HEK293 (cell line): ENCODE data around the gene PLEKHG4.

Experiments
- CTCF ChIA-PET: fragments of 350-600 bp; formaldehyde crosslinking; extraction: SDS; loops from one replicate; lab custom pipeline; 2021; ENCODE audit warnings: antibody characterized with exemption; lab: Yijun Ruan, JAX
- POLR2A ChIA-PET: fragments of 300-600 bp; formaldehyde crosslinking; extraction: SDS; loops from one replicate; lab custom pipeline; 2020; ENCODE audit warnings: antibody characterized with exemption, inconsistent platforms; lab: Yijun Ruan, JAX
- H3K27ac ChIP-seq: fragments of 200-500 bp; sonication (Bioruptor generic); 2 replicates; pipeline ENCODE4 v1.5.1; 2014; ENCODE audit warnings: low read depth, low read length, control low read depth, inconsistent platforms; ENCODE audit errors: extremely low read depth
- H3K36me3 ChIP-seq, 2 experiments: fragments of 200-500 bp in 1 of 2; sonication (Bioruptor generic) in 1 of 2; 1 replicate in 1 of 2; 2 replicates in 1 of 2; pipeline ENCODE4 v1.5.1; 2014 to 2017; ENCODE audit warnings: inconsistent platforms in 2 of 2, low read length in 2 of 2; ENCODE audit not compliant: control insufficient read depth in 2 of 2, insufficient read depth in 1 of 2
- H3K4me1 ChIP-seq: fragments of 200-500 bp; sonication (Bioruptor generic); 2 replicates; pipeline ENCODE4 v1.5.1; 2014; ENCODE audit warnings: mild to moderate bottlenecking, low read length, inconsistent platforms; ENCODE audit not compliant: control insufficient read depth, insufficient read depth
- H3K4me3 ChIP-seq: 2 replicates; pipeline ENCODE4 v1.5.1; 2011; ENCODE audit warnings: low read depth, mild to moderate bottlenecking, control low read depth, low read length, moderate library complexity
- H3K9me3 ChIP-seq: fragments of 200-500 bp; sonication (Bioruptor generic); 2 replicates; pipeline ENCODE4 v1.5.1; 2014; ENCODE audit warnings: low read depth, low read length, inconsistent platforms; ENCODE audit not compliant: control insufficient read depth, insufficient read depth
- BCL11B ChIP-seq: fragments of 450-650 bp; formaldehyde crosslinking; IDR thresholded peaks from 2 replicates; pipeline ENCODE4 v1.5.1; 2016; ENCODE audit warnings: low read depth, missing biosample characterization, missing genetic modification characterization
- EGR2 ChIP-seq: fragments of 450-650 bp; formaldehyde crosslinking; IDR thresholded peaks from 2 replicates; pipeline ENCODE4 v1.5.1; 2016; ENCODE audit warnings: low read depth, missing biosample characterization, missing genetic modification characterization
- GLI4 ChIP-seq: fragments of 450-650 bp; formaldehyde crosslinking; IDR thresholded peaks from 2 replicates; pipeline ENCODE4 v1.5.1; 2016; ENCODE audit warnings: missing biosample characterization, missing genetic modification characterization
- KLF10 ChIP-seq: fragments of 450-650 bp; IDR thresholded peaks from 2 replicates; pipeline ENCODE4 v1.5.1; 2018; ENCODE audit warnings: missing biosample characterization, mild to moderate bottlenecking, missing genetic modification characterization
- KLF8 ChIP-seq: fragments of 450-650 bp; formaldehyde crosslinking; IDR thresholded peaks from 2 replicates; pipeline ENCODE4 v1.5.1; 2016; ENCODE audit warnings: missing biosample characterization, missing genetic modification characterization
- MZF1 ChIP-seq: fragments of 450-650 bp; formaldehyde crosslinking; IDR thresholded peaks from 2 replicates; pipeline ENCODE4 v1.5.1; 2017; ENCODE audit warnings: missing biosample characterization, missing genetic modification characterization, borderline replicate concordance
- OSR2 ChIP-seq: fragments of 450-650 bp; formaldehyde crosslinking; IDR thresholded peaks from 2 replicates; pipeline ENCODE4 v1.5.1; 2016; ENCODE audit warnings: missing biosample characterization, missing genetic modification characterization
- SCRT2 ChIP-seq: fragments of 450-650 bp; formaldehyde crosslinking; IDR thresholded peaks from 2 replicates; pipeline ENCODE4 v1.5.1; 2016; ENCODE audit warnings: missing biosample characterization, missing genetic modification characterization
- ZBTB8A ChIP-seq: fragments of 450-650 bp; formaldehyde crosslinking; IDR thresholded peaks from 2 replicates; pipeline ENCODE4 v1.5.1; 2016; ENCODE audit warnings: missing biosample characterization, missing genetic modification characterization
- ZEB2 ChIP-seq: fragments of 450-650 bp; formaldehyde crosslinking; IDR thresholded peaks from 2 replicates; pipeline ENCODE4 v1.5.1; 2016; ENCODE audit warnings: missing biosample characterization, missing genetic modification characterization
- ZFHX2 ChIP-seq: fragments of 450-650 bp; formaldehyde crosslinking; conservative IDR thresholded peaks from 2 replicates; pipeline ENCODE4 v1.5.1; 2016; ENCODE audit warnings: missing biosample characterization, missing genetic modification characterization
- ZNF155 ChIP-seq: fragments of 450-650 bp; formaldehyde crosslinking; IDR thresholded peaks from 2 replicates; pipeline ENCODE4 v1.5.1; 2016; ENCODE audit warnings: missing biosample characterization, missing genetic modification characterization
- ZNF211 ChIP-seq: fragments of 450-650 bp; formaldehyde crosslinking; IDR thresholded peaks from 2 replicates; pipeline ENCODE4 v1.5.1; 2016; ENCODE audit warnings: low read depth, missing biosample characterization, missing genetic modification characterization
- ZNF223 ChIP-seq: fragments of 450-650 bp; formaldehyde crosslinking; IDR thresholded peaks from 2 replicates; pipeline ENCODE4 v1.5.1; 2016; ENCODE audit warnings: missing biosample characterization, missing genetic modification characterization
- ZNF335 ChIP-seq: fragments of 450-650 bp; formaldehyde crosslinking; conservative IDR thresholded peaks from 2 replicates; pipeline ENCODE4 v1.5.1; 2016; ENCODE audit warnings: missing biosample characterization, missing genetic modification characterization
- ZNF623 ChIP-seq: fragments of 450-650 bp; formaldehyde crosslinking; IDR thresholded peaks from 2 replicates; pipeline ENCODE4 v1.5.1; 2016; ENCODE audit warnings: missing biosample characterization, missing genetic modification characterization
- ZNF791 ChIP-seq: fragments of 450-650 bp; formaldehyde crosslinking; IDR thresholded peaks from 2 replicates; pipeline ENCODE4 v1.5.1; 2016; ENCODE audit warnings: missing biosample characterization, missing genetic modification characterization
- TF ChIP-seq, protein P1 (sequence below): fragments of 450-650 bp; formaldehyde crosslinking; conservative IDR thresholded peaks from 2 replicates; pipeline ENCODE4 v1.5.1; 2016; ENCODE audit warnings: low read depth, missing biosample characterization, missing genetic modification characterization
- TF ChIP-seq, protein P2 (sequence below): fragments of 450-650 bp; formaldehyde crosslinking; IDR thresholded peaks from 2 replicates; pipeline ENCODE4 v1.5.1; 2016; ENCODE audit warnings: missing biosample characterization, missing genetic modification characterization
- TF ChIP-seq, protein P3 (sequence below): fragments of 450-650 bp; formaldehyde crosslinking; IDR thresholded peaks from 2 replicates; pipeline ENCODE4 v1.5.1; 2016; ENCODE audit warnings: missing biosample characterization, missing genetic modification characterization
- TF ChIP-seq, protein P4 (sequence below): fragments of 450-650 bp; formaldehyde crosslinking; optimal IDR thresholded peaks from 2 replicates; pipeline ENCODE3; 2016; ENCODE audit warnings: missing biosample characterization, mild to moderate bottlenecking, missing genetic modification characterization
- TF ChIP-seq, protein P5 (sequence below): fragments of 450-650 bp; formaldehyde crosslinking; IDR thresholded peaks from 2 replicates; pipeline ENCODE4 v1.5.1; 2016; ENCODE audit warnings: missing biosample characterization, missing genetic modification characterization

PLEKHG4 gene

DNA sequence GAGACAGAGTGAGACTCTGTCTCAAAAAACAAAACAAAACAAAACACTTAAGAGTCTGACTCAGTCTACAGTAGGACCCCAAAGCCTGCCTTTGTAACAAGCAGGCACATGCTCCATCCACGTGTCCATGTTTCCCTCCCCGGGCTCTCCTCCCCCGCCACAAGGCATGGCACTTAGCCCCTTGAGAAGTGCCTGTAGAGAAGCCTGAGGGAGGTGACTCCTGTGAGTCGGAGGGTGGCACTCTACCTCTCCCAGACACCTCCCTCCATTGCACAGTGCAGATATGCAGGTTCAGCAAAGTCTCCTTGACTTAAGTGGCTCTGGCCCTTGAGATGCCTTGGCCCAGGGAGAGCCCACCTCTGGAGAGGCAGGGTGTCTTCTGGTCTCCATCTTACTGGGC, 38.8 kb upstream of the PLEKHG4 start:
- ChIA-PET CTCF (no interaction called here), POLR2A (interaction anchor here (1.9 kb wide), 1 partner anchor 13 kb away, joined by 6 read pairs; the partner anchor contains the start of gene TMEM208)
- TF ChIP-seq ZNF155, result no peak
- no peak for TF ChIP-seq ZNF791 (tag by site-specific recombination)
- peak; percentile 68 for TF ChIP-seq ZNF335
- TF ChIP-seq KLF10 (tag by site-specific recombination), result no peak
- TF ChIP-seq, protein P1, sequence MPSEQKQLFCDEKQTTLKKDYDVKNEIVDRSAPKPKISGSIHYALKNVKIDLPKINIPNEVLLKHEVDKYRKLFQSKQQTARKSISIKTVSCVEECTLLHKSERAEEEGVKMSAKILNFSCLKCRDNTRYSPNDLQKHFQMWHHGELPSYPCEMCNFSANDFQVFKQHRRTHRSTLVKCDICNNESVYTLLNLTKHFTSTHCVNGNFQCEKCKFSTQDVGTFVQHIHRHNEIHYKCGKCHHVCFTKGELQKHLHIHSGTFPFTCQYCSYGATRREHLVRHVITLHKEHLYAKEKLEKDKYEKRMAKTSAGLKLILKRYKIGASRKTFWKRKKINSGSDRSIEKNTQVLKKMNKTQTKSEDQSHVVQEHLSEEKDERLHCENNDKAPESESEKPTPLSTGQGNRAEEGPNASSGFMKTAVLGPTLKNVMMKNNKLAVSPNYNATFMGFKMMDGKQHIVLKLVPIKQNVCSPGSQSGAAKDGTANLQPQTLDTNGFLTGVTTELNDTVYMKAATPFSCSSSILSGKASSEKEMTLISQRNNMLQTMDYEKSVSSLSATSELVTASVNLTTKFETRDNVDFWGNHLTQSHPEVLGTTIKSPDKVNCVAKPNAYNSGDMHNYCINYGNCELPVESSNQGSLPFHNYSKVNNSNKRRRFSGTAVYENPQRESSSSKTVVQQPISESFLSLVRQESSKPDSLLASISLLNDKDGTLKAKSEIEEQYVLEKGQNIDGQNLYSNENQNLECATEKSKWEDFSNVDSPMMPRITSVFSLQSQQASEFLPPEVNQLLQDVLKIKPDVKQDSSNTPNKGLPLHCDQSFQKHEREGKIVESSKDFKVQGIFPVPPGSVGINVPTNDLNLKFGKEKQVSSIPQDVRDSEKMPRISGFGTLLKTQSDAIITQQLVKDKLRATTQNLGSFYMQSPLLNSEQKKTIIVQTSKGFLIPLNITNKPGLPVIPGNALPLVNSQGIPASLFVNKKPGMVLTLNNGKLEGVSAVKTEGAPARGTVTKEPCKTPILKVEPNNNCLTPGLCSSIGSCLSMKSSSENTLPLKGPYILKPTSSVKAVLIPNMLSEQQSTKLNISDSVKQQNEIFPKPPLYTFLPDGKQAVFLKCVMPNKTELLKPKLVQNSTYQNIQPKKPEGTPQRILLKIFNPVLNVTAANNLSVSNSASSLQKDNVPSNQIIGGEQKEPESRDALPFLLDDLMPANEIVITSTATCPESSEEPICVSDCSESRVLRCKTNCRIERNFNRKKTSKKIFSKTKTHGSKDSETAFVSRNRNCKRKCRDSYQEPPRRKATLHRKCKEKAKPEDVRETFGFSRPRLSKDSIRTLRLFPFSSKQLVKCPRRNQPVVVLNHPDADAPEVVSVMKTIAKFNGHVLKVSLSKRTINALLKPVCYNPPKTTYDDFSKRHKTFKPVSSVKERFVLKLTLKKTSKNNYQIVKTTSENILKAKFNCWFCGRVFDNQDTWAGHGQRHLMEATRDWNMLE, result no peak
- no peak for TF ChIP-seq KLF8
- TF ChIP-seq SCRT2 (tag by site-specific recombination), result no peak
- TF ChIP-seq, protein P2, sequence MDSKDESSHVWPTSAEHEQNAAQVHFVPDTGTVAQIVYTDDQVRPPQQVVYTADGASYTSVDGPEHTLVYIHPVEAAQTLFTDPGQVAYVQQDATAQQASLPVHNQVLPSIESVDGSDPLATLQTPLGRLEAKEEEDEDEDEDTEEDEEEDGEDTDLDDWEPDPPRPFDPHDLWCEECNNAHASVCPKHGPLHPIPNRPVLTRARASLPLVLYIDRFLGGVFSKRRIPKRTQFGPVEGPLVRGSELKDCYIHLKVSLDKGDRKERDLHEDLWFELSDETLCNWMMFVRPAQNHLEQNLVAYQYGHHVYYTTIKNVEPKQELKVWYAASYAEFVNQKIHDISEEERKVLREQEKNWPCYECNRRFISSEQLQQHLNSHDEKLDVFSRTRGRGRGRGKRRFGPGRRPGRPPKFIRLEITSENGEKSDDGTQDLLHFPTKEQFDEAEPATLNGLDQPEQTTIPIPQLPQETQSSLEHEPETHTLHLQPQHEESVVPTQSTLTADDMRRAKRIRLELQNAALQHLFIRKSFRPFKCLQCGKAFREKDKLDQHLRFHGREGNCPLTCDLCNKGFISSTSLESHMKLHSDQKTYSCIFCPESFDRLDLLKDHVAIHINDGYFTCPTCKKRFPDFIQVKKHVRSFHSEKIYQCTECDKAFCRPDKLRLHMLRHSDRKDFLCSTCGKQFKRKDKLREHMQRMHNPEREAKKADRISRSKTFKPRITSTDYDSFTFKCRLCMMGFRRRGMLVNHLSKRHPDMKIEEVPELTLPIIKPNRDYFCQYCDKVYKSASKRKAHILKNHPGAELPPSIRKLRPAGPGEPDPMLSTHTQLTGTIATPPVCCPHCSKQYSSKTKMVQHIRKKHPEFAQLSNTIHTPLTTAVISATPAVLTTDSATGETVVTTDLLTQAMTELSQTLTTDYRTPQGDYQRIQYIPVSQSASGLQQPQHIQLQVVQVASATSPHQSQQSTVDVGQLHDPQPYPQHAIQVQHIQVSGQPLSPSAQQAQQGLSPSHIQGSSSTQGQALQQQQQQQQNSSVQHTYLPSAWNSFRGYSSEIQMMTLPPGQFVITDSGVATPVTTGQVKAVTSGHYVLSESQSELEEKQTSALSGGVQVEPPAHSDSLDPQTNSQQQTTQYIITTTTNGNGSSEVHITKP (tag by site-specific recombination), result peak; percentile 14; the same call in 1 of the 2 replicates
- TF ChIP-seq OSR2 (tag by site-specific recombination), result 0 out of 2 replicates have a peak, but pooled peaks have one; percentile 19
- no peak for TF ChIP-seq ZNF211 (tag by site-specific recombination)
- Histone ChIP-seq H3K27ac (no peak overlapping the region), H3K4me1 (peaks cover under 1% of the 10 kb centered on the region; the same call in 1 of the 2 replicates), H3K4me3 (no peak overlapping the region), H3K36me3 (peaks cover 4 to 48% of the 10 kb centered on the region in 2 experiments; a peak in 2 of 3 replicates), H3K9me3 (no peaks in the 10 kb centered on the region)

DNA sequence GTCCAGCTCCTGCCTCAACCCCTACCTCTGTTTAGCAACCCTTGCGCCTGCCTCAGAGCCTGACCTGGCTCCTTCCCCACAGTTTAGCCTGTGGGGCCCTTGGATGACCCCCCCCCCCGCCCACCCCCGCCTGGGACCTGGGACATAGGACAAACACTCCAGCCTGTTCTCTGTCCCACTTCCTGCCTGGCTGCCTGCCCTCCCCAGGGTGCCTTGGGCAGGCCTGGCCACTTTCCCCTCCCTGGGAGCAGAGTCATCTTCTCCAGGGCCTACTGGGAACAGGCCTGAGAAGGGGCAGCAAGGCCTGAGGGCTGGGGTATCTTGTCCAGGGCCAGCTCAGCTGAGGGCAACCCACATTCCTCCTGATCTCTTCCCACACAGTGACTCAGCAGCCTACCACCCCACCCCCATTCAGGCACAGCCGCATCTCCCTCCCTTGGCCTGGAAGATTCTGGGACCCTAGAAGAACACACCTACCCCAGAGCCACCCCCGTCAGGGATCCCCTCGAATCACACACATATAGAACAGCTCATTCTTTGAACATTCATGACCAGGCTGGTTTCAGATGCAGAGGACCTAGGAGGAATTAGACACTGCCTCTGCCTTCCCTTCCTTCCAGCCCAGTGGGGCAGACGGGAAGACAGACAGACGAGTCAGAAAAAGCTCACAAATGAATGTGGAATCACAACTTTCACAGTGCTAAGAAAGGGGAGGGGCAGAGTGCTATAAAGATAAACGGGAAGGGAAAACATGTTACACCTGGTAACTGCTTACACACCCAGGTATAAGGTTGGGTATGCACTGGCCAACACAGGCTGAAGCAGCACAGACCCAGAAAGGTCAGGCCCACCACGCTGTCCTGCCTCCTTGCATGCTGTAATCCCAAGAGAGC, 38.1 kb upstream of the PLEKHG4 start:
- ChIA-PET CTCF (interaction anchor here (1.4 kb wide), 1 partner anchor 17 kb away, joined by 3 read pairs; no protein-coding TSS in a partner anchor), POLR2A (interaction anchor here (1.9 kb wide), 1 partner anchor 14 kb away, joined by 6 read pairs; the partner anchor contains the start of gene TMEM208)
- Histone ChIP-seq H3K27ac (no peak overlapping the region), H3K4me1 (peaks cover 4% of the 10 kb centered on the region; the same call in 1 of the 2 replicates), H3K36me3 (peaks cover 1 to 41% of the 10 kb centered on the region in 2 experiments; a peak in 2 of 3 replicates), H3K4me3 (no peak overlapping the region), H3K9me3 (no peaks in the 10 kb centered on the region)
- TF ChIP-seq, protein P3, sequence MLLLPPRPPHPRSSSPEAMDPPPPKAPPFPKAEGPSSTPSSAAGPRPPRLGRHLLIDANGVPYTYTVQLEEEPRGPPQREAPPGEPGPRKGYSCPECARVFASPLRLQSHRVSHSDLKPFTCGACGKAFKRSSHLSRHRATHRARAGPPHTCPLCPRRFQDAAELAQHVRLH (tag by site-specific recombination), result no peak
- TF ChIP-seq ZBTB8A (tag by site-specific recombination) (no peak), MZF1 (tag by site-specific recombination) (no peak), BCL11B (tag by site-specific recombination) (no peak), ZFHX2 (tag by site-specific recombination) (peak; percentile 77), ZNF335 (peak; percentile 30; the same call in 1 of the 2 replicates), ZNF223 (tag by site-specific recombination) (no peak), GLI4 (tag by site-specific recombination) (no peak), EGR2 (tag by site-specific recombination) (peak; percentile 79), ZNF623 (tag by site-specific recombination) (no peak), ZNF211 (tag by site-specific recombination) (no peak), ZEB2 (no peak)
- TF ChIP-seq, protein P4, sequence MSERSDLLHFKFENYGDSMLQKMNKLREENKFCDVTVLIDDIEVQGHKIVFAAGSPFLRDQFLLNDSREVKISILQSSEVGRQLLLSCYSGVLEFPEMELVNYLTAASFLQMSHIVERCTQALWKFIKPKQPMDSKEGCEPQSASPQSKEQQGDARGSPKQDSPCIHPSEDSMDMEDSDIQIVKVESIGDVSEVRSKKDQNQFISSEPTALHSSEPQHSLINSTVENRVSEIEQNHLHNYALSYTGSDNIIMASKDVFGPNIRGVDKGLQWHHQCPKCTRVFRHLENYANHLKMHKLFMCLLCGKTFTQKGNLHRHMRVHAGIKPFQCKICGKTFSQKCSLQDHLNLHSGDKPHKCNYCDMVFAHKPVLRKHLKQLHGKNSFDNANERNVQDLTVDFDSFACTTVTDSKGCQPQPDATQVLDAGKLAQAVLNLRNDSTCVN (tag by site-specific recombination), result no peak
- TF ChIP-seq, protein P5, sequence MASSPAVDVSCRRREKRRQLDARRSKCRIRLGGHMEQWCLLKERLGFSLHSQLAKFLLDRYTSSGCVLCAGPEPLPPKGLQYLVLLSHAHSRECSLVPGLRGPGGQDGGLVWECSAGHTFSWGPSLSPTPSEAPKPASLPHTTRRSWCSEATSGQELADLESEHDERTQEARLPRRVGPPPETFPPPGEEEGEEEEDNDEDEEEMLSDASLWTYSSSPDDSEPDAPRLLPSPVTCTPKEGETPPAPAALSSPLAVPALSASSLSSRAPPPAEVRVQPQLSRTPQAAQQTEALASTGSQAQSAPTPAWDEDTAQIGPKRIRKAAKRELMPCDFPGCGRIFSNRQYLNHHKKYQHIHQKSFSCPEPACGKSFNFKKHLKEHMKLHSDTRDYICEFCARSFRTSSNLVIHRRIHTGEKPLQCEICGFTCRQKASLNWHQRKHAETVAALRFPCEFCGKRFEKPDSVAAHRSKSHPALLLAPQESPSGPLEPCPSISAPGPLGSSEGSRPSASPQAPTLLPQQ (tag by site-specific recombination), result no peak
